Measurements from ENCODE around the gene BPIFA2. TPM values are rescaled to one million over a fixed set of nuclear protein-coding genes. Genes with fewer than 3 reads are reported as not detected.

The BPIFA2 gene
- total RNA-seq, 1 experiment from 2014 or later: not detected

- Histone ChIP-seq H2AFZ (ENCODE audit: low read depth, low read length, poor library complexity, severe bottlenecking) (no peak overlapping the region), H3K9me2 (ENCODE audit: insufficient read depth) (no peaks in the 10 kb centered on the region), H3K79me2 (ENCODE audit: insufficient read depth, low read length) (no peaks in the 10 kb centered on the region), H3K27me3 (ENCODE audit: insufficient read depth, low read length) (0 out of 2 replicates have a peak, but pooled peaks cover 3% of the 10 kb centered on the region), H3K9ac (ENCODE audit: low read length) (peak overlapping the region; percentile 23; the same call in 1 of the 2 replicates), H3K9me3 (ENCODE audit: control insufficient read depth in 1 of 2, insufficient read depth in 1 of 2, low read depth in 1 of 2, low read length in 2 of 2) (peaks cover 0 to 5% of the 10 kb centered on the region in 2 experiments; a peak in 1 of 4 replicates), H3K36me3 (ENCODE audit: control insufficient read depth in 1 of 2, insufficient read depth in 2 of 2, low read length in 2 of 2) (no peaks in the 10 kb centered on the region), H4K20me1 (ENCODE audit: insufficient read depth) (no peaks in the 10 kb centered on the region), H3K4me1 (ENCODE audit: control insufficient read depth in 1 of 2, insufficient read depth in 2 of 2, low read length in 2 of 2) (peaks cover 11 to 22% of the 10 kb centered on the region in 2 experiments; a peak in 3 of 4 replicates), H3K27ac (ENCODE audit: low read depth, low read length) (peak overlapping the region; percentile 13; the same call in 1 of the 2 replicates), H3K4me3 (replicated peaks in 1 of 2; ENCODE audit: low read depth in 1 of 2, low read length in 2 of 2) (peak overlapping the region in 1 of 2 experiments; percentile 31; a peak in 2 of 4 replicates), H3K4me2 (ENCODE audit: low read length) (peak overlapping the region; percentile 74)
- CTCF ChIA-PET: interaction anchor here (1.0 kb wide), 1 partner anchor 47 kb away, joined by 3 read pairs; no protein-coding TSS in a partner anchor
- ATAC-seq (peak; percentile 74), DNase-seq (ENCODE audit: low read depth, low spot score) (no peak)
- TF ChIP-seq SIN3A (IDR thresholded peaks at IDR 0.05; ENCODE audit: low read depth): no peak
- TF ChIP-seq RAD21 (IDR thresholded peaks at IDR 0.05; ENCODE audit: low read depth): no peak
- peak; percentile 42 for TF ChIP-seq SP1 (IDR thresholded peaks at IDR 0.05; ENCODE audit: low read depth)
- no peak for TF ChIP-seq REST (IDR thresholded peaks at IDR 0.05; ENCODE audit: low read depth)
- no peak for TF ChIP-seq TCF7L2 (IDR thresholded peaks at IDR 0.05; ENCODE audit: borderline replicate concordance, extremely low read depth, insufficient read depth, insufficient read length)
- TF ChIP-seq JUND (IDR thresholded peaks at IDR 0.05): peak; percentile 44; the same call in 1 of the 2 replicates
- TF ChIP-seq FOSL1 (IDR thresholded peaks at IDR 0.05; ENCODE audit: low read depth): peak; percentile 23; the same call in 1 of the 2 replicates
- no TSS peak for BruUV-seq (replicated peaks)
- intact Hi-C loops (cut with micrococcal nuclease): no loop called here
- POLR2A ChIA-PET: no interaction called here
- RAD21 ChIA-PET (ENCODE audit: low non-redundant PET in 1 of 2, low total read pairs in 2 of 2, uncharacterized antibody in 2 of 2, unreplicated experiment in 2 of 2): no interaction called here
Observed at GRCh38 chr20:33165416-33166055, 2.4 kb upstream of the BPIFA2 start.
